BE2C (cell line): ENCODE data around the gene TLR6.
"Not testable (repeated sequence)": the region's sequence is repeated elsewhere in the genome, so short reads cannot be mapped to it uniquely, and the experiment has no call there.

Source experiments
- DNase-seq: peaks from one replicate; pipeline ENCODE4 v3.0.0-alpha.2; 2020
- H3K27me3 ChIP-seq: fragments of 250-450 bp; sonication (Bioruptor Pico); 2 replicates; pipeline ENCODE4 v1.5.1; 2020; ENCODE audit warnings: mild to moderate bottlenecking
- H3K36me3 ChIP-seq: fragments of 250-450 bp; sonication (Bioruptor Pico); 2 replicates; pipeline ENCODE4 v1.5.1; 2020; ENCODE audit warnings: mild to moderate bottlenecking
- H3K4me1 ChIP-seq: fragments of 250-450 bp; sonication (Bioruptor Pico); 2 replicates; pipeline ENCODE4 v1.5.1; 2020
- H3K4me3 ChIP-seq: 2 replicates; pipeline ENCODE4 v1.5.1; 2011; ENCODE audit warnings: low read depth, low read length
- H3K9me3 ChIP-seq: fragments of 250-450 bp; sonication (Bioruptor Pico); 2 replicates; pipeline ENCODE4 v1.5.1; 2020
- TF ChIP-seq, protein P1 (sequence below): IDR thresholded peaks from 2 replicates; pipeline ENCODE4 v1.5.1; 2012; ENCODE audit warnings: mild to moderate bottlenecking, low read depth, low read length

TLR6 gene

DNA sequence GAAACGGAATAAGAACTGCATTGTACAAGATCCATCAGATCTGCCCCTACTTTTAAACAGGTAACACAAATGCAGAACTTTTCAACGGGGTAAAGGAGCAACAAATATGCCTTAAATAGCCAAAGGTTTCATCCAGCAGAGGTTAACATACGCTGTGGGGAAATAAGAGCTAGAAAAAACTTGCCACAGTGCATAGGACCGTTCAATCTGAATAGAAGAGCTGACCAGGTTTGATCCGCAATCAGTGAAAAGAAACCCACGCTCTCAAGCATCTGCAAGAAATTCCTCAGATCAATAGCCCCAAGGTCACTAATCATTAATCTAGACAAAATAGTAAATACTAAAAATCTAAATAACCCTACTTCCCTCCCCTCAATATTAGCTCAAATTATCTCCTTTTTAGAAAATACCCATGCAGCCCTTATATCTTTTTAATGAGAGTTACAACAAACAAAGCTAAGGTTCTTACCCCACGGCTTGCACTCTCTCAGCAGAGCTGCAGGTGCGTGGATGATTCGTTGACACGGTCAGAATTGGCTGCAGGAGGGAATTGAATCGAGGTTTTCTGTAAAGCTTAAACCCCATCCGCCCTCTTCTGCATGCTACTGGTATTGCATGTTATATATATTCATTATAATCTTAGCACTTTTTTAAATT, 74.0 kb downstream of the TLR6 start, which contains the start of gene TLR10:
TLR10 (minus strand) TSS at position 539 of the 657 bp plus-strand sequence. CDS start 7,400 bp downstream, outside the sequence.
- peak; percentile 55 for DNase-seq
- Histone ChIP-seq H3K9me3 (no peaks in the 10 kb centered on the region), H3K36me3 (no peaks in the 10 kb centered on the region), H3K27me3 (peaks cover 5% of the 10 kb centered on the region), H3K4me3 (no peak within 1 kb of the TSS), H3K4me1 (no peaks in the 10 kb centered on the region)
- TF ChIP-seq, protein P1, sequence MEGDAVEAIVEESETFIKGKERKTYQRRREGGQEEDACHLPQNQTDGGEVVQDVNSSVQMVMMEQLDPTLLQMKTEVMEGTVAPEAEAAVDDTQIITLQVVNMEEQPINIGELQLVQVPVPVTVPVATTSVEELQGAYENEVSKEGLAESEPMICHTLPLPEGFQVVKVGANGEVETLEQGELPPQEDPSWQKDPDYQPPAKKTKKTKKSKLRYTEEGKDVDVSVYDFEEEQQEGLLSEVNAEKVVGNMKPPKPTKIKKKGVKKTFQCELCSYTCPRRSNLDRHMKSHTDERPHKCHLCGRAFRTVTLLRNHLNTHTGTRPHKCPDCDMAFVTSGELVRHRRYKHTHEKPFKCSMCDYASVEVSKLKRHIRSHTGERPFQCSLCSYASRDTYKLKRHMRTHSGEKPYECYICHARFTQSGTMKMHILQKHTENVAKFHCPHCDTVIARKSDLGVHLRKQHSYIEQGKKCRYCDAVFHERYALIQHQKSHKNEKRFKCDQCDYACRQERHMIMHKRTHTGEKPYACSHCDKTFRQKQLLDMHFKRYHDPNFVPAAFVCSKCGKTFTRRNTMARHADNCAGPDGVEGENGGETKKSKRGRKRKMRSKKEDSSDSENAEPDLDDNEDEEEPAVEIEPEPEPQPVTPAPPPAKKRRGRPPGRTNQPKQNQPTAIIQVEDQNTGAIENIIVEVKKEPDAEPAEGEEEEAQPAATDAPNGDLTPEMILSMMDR = peak; percentile 57

DNA sequence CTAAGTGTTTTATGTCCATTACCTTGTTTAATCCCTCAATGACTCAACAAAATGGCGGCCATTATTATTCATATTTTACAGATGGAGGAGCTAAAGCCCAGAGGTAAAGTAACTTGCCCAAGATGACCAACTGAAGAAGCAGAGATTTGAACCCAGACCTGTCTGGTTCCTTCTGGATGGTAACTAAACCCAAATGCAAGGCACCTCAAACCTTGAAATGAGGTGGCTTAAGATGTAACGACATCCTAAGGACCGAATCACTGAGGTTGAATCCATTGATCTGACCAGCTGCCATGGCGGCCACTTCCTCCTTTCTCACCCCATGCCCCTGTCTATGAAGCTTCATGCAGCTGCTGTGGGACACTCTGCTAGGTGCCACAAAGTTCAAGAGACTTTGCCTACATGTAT, 74.8 kb downstream of the TLR6 start:
- H3K9me3 ChIP-seq = no peaks in the 10 kb centered on the region
- peaks cover 5% of the 10 kb centered on the region for H3K27me3 ChIP-seq
- H3K36me3 ChIP-seq = no peaks in the 10 kb centered on the region
- no peaks in the 10 kb centered on the region for H3K4me1 ChIP-seq
- TF ChIP-seq, protein P1 = no peak
- no peak overlapping the region for H3K4me3 ChIP-seq
- DNase-seq = no peak

DNA sequence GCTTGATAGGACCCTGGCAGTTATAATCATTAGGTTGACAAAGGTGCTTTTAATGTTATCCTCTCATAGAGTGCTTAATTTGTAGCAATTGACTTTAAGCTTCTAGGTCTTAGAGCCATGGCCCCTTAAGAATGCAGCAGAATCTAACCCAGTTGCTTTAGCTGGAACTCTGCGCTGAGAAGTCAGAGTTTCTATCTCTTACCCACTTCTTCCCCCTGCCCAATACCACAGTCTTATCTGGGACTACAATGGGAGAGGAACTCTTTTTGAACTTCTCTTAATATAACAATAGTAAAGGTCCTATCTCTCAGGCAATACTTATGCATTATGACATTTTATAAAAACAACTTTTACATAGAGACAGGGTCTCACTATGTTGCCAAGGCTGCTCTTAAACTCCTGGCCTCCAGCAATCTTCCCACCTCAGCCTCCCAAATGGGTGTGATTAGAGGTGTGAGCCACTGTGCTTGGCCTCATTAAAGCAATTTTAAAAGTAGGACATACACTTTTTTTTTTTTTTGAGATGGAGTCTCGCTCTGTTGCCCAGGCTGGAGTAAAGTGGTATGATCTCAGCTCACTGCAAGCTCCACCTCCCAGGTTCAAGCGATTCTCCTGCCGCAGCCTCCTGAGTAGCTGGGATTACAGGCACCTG, 75.7 kb downstream of the TLR6 start:
- Histone ChIP-seq H3K4me3 (no peak overlapping the region), H3K36me3 (no peaks in the 10 kb centered on the region), H3K27me3 (peaks cover 5% of the 10 kb centered on the region), H3K4me1 (no peaks in the 10 kb centered on the region), H3K9me3 (no peaks in the 10 kb centered on the region)
- TF ChIP-seq, protein P1 = no peak
- DNase-seq = no peak

DNA sequence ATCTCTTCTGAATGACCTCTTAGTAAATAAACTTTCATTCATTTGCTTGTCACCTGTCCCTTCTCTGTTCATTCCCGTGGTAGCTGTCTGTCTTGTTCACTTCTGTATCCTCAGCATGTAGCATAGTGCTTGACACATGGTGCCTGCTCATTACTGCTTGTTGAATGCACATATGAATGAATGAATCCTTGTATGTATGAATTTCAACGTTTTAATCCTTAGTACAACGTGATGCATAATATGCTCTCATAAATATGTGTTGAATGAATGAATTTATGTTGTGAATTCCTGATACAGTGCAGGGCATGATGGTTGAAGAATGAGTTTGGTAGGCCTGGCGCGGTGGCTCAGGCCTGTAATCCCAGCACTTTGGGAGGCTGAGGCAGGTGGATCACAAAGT, 76.8 kb downstream of the TLR6 start:
- Histone ChIP-seq H3K36me3 (no peaks in the 10 kb centered on the region), H3K4me1 (no peaks in the 10 kb centered on the region), H3K9me3 (no peaks in the 10 kb centered on the region), H3K4me3 (no peak overlapping the region), H3K27me3 (peaks cover 10% of the 10 kb centered on the region)
- TF ChIP-seq, protein P1 = no peak
- DNase-seq = no peak

DNA sequence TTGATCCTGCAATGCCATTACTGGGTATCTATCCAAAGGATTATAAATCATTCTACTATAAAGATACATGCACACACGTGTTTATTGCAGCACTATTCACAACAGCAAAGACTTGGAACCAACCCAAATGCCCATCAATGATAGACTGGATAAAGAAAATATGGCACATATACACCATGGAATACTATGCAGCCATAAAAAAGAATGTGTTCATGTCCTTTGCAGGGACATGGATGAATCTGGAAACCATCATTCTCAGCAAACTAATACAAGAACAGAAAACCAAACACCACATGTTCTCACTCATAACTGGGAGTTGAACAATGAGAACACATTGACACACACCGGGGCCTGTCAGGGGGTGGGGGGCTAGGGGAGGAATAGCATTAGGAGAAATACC, 78.7 kb downstream of the TLR6 start:
- peaks cover 23% of the 10 kb centered on the region for H3K27me3 ChIP-seq
- H3K36me3 ChIP-seq, DNase-seq, H3K9me3 ChIP-seq, H3K4me1 ChIP-seq, H3K4me3 ChIP-seq: not testable (repeated sequence)

DNA sequence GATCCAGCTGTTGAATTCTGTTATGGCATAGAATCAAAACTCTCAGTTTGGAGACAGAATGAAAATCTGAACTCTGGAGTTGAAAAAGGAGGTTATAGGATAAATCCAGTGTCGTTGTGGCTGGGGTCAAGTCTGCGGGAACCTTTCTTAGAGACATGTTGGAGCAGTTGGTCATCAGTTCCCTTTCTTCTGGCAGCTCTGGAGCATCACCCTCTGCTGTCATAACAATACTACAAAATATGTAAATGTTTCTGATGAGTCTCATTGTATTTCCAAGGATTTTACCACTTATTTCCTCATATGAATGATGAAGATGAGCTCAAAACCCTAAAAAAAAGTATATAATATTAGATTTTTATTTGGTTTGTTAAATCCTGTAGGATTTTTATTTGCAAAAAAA, 81.3 kb downstream of the TLR6 start:
- Histone ChIP-seq H3K27me3 (peaks cover 18% of the 10 kb centered on the region), H3K4me1 (no peaks in the 10 kb centered on the region), H3K36me3 (no peaks in the 10 kb centered on the region), H3K4me3 (no peak overlapping the region), H3K9me3 (no peaks in the 10 kb centered on the region)
- no peak for DNase-seq
- TF ChIP-seq, protein P1 = no peak
